HCT116 (cell line): ENCODE results near the gene PODNL1. TPM values are rescaled to one million over a fixed set of nuclear protein-coding genes. Genes with fewer than 3 reads are reported as not detected.

Experiments
- ATAC-seq: fragments of 200-7000 bp; cut with Tn5 transposase; 2 replicates; pipeline ENCODE4 v1.9.1; 2020; ENCODE audit warnings: mild to moderate bottlenecking, moderate library complexity
- BruUV-seq: library from RNA; stranded (reverse); fragments of 400-500 nt; replicated peaks from 2 replicates; lab custom pipeline; 2021; lab: Mats Ljungman, UMichigan
- CTCF ChIA-PET: fragments of 300-600 bp; sonication (Branson Sonifier 250); formaldehyde crosslinking; loops from one replicate; lab custom pipeline; 2021; ENCODE audit warnings: antibody characterized with exemption; lab: Charles Lee
- POLR2A ChIA-PET: fragments of 300-600, 350-600 bp; sonication (Branson Sonifier 250); formaldehyde crosslinking; loops from one replicate; lab custom pipeline; 2021; ENCODE audit warnings: antibody characterized with exemption; lab: Charles Lee
- RAD21 ChIA-PET, 2 experiments: fragments of 300-600 bp; sonication (Branson Sonifier 250); formaldehyde crosslinking; loops; one replicate each; lab custom pipeline; 2023; ENCODE audit warnings: low total read pairs in 2 of 2; ENCODE audit not compliant: uncharacterized antibody in 2 of 2, unreplicated experiment in 2 of 2, low non-redundant PET in 1 of 2; lab: Charles Lee
- DNase-seq: peaks from one replicate; pipeline ENCODE4 v3.0.0-alpha.2; 2010; ENCODE audit warnings: low read depth, low spot score
- H2AFZ ChIP-seq: fragments of 200-600 bp; shearing (Covaris generic), sonication (generic); 2 replicates; pipeline ENCODE4 v1.6.1; 2017; ENCODE audit warnings: low read depth, mixed run types, mixed read lengths, antibody characterized with exemption, low read length; ENCODE audit not compliant: poor library complexity, severe bottlenecking
- H3K27ac ChIP-seq: 2 replicates; pipeline ENCODE4 v1.5.1; 2012; ENCODE audit warnings: low read depth, low read length
- H3K27me3 ChIP-seq: fragments of 200-600 bp; sonication (generic); 2 replicates; pipeline ENCODE4 v1.6.1; 2016; ENCODE audit warnings: mixed run types, low read length, mixed read lengths; ENCODE audit not compliant: insufficient read depth
- H3K36me3 ChIP-seq, 2 experiments: fragments of 200-500 bp in 1 of 2; fragments of 200-600 bp in 1 of 2; sonication (Bioruptor generic) in 1 of 2; sonication (generic) in 1 of 2; 2 replicates each; pipeline versions ENCODE4 v1.5.1 to v1.6.1; 2014 to 2016; ENCODE audit warnings: low read length in 2 of 2, inconsistent platforms in 1 of 2, mixed read lengths in 1 of 2, mixed run types in 1 of 2; ENCODE audit not compliant: insufficient read depth in 2 of 2, control insufficient read depth in 1 of 2
- H3K4me1 ChIP-seq, 2 experiments: fragments of 200-600 bp in 1 of 2; sonication (generic) in 1 of 2; 2 replicates each; pipeline versions ENCODE4 v1.5.1 to v1.6.1; 2012 to 2017; ENCODE audit warnings: low read length in 2 of 2, inconsistent platforms in 1 of 2, mild to moderate bottlenecking in 1 of 2, mixed read lengths in 1 of 2, mixed run types in 1 of 2, moderate library complexity in 1 of 2; ENCODE audit not compliant: insufficient read depth in 2 of 2, control insufficient read depth in 1 of 2
- H3K4me2 ChIP-seq: fragments of 200-600 bp; sonication (generic); 2 replicates; pipeline ENCODE4 v1.6.1; 2017; ENCODE audit warnings: mixed run types, low read length, mixed read lengths
- H3K4me3 ChIP-seq, 2 experiments: fragments of 200-600 bp in 1 of 2; sonication (generic) in 1 of 2; replicated peaks in 1 of 2; 2 replicates each; pipeline ENCODE4 v1.5.1; 2011 to 2016; ENCODE audit warnings: low read length in 2 of 2, control low read depth in 1 of 2, low read depth in 1 of 2, mild to moderate bottlenecking in 1 of 2, mixed read lengths in 1 of 2, mixed run types in 1 of 2
- H3K79me2 ChIP-seq: fragments of 200-600 bp; sonication (generic); 2 replicates; pipeline ENCODE4 v1.6.1; 2017; ENCODE audit warnings: mild to moderate bottlenecking, mixed run types, low read length, moderate library complexity, mixed read lengths; ENCODE audit not compliant: insufficient read depth
- H3K9ac ChIP-seq: fragments of 200-600 bp; sonication (generic); 2 replicates; pipeline ENCODE4 v1.6.1; 2016; ENCODE audit warnings: low read length, mixed read lengths
- H3K9me2 ChIP-seq: fragments of 200-600 bp; sonication (generic), shearing (Covaris generic); 2 replicates; pipeline ENCODE4 v1.6.1; 2017; ENCODE audit warnings: mixed run types, mild to moderate bottlenecking, moderate library complexity; ENCODE audit not compliant: insufficient read depth
- H3K9me3 ChIP-seq, 2 experiments: fragments of 200-500 bp in 1 of 2; fragments of 200-600 bp in 1 of 2; sonication (Bioruptor generic) in 1 of 2; sonication (generic) in 1 of 2; 2 replicates each; pipeline ENCODE4 v1.6.1; 2014 to 2017; ENCODE audit warnings: low read length in 2 of 2, mixed read lengths in 2 of 2, inconsistent platforms in 1 of 2, low read depth in 1 of 2, mild to moderate bottlenecking in 1 of 2, mixed run types in 1 of 2, moderate library complexity in 1 of 2; ENCODE audit not compliant: control insufficient read depth in 1 of 2, insufficient read depth in 1 of 2
- H4K20me1 ChIP-seq: fragments of 200-600 bp; sonication (generic), shearing (Covaris generic); 2 replicates; pipeline ENCODE4 v1.6.1; 2017; ENCODE audit warnings: mixed run types, mild to moderate bottlenecking, moderate library complexity; ENCODE audit not compliant: insufficient read depth
- ATF3 ChIP-seq: IDR thresholded peaks from 2 replicates; pipeline ENCODE4 v1.6.1; 2012
- CBX3 ChIP-seq: IDR thresholded peaks from 2 replicates; pipeline ENCODE4 v1.6.1; 2012; ENCODE audit warnings: low read depth
- CEBPB ChIP-seq: IDR thresholded peaks from 2 replicates; pipeline ENCODE4 v1.6.1; 2012; ENCODE audit warnings: low read depth
- ELF1 ChIP-seq: IDR thresholded peaks from 2 replicates; pipeline ENCODE4 v1.6.1; 2012; ENCODE audit warnings: low read depth, borderline replicate concordance
- JUND ChIP-seq: IDR thresholded peaks from 2 replicates; pipeline ENCODE4 v1.6.1; 2012
- REST ChIP-seq: IDR thresholded peaks from 2 replicates; pipeline ENCODE4 v1.6.1; 2012; ENCODE audit warnings: low read depth
- intact Hi-C: fragments of 100-400 bp; cut with micrococcal nuclease; formaldehyde crosslinking; loops from 2 replicates; pipeline ENCODE4 v1.10.0; 2022
- total RNA-seq: library from RNA; stranded (reverse); gene quantifications from one replicate; pipeline ENCODE4 v1.2.1, GENCODE V29; 2021; ENCODE audit not compliant: unreplicated experiment

Gene PODNL1
- total RNA-seq, 1 experiment from 2014 or later, result 0.71 TPM

GRCh38 chr19:13899393-13899792 lies 38.8 kb downstream of the PODNL1 start (continued):
- TF ChIP-seq REST, result no peak
- TF ChIP-seq CBX3, result no peak

- RAD21 ChIA-PET, result no interaction called here
- intact Hi-C loops, result no loop called here
- Histone ChIP-seq H4K20me1 (no peaks in the 10 kb centered on the region), H3K9me2 (no peaks in the 10 kb centered on the region), H3K9ac (no peak overlapping the region)
- no TSS peak for BruUV-seq
- ATAC-seq, result no peak
- TF ChIP-seq REST (no peak), ATF3 (no peak), JUND (no peak), CEBPB (no peak), ELF1 (no peak)
- TF ChIP-seq, all 23 proteins: peak for 0
- POLR2A ChIA-PET, result no interaction called here
- H3K79me2 ChIP-seq, result no peaks in the 10 kb centered on the region
- no peaks in the 10 kb centered on the region for H3K36me3 ChIP-seq
- no peak overlapping the region for H2AFZ ChIP-seq
- H3K27me3 ChIP-seq, result no peaks in the 10 kb centered on the region
- DNase-seq, result no peak
- H3K4me2 ChIP-seq, result no peak overlapping the region
- CTCF ChIA-PET, result no interaction called here
- no peaks in the 10 kb centered on the region for H3K4me1 ChIP-seq
- H3K4me3 ChIP-seq, result no peak overlapping the region
- no peak overlapping the region for H3K27ac ChIP-seq
- no peaks in the 10 kb centered on the region for H3K9me3 ChIP-seq
Measured at GRCh38 chr19:13896227-13896626, 42.0 kb downstream of the PODNL1 start.
